D721Med (cell line): ENCODE data around the gene TMBIM6.
"Not testable (repeated sequence)": the region's sequence is repeated elsewhere in the genome, so short reads cannot be mapped to it uniquely, and the experiment has no call there.

Experiments used
- DNase-seq: peaks from one replicate; pipeline ENCODE4 v3.0.0; 2011; ENCODE audit warnings: low spot score; ENCODE audit not compliant: insufficient read length
- FAIRE-seq: peaks from 2 replicates; lab custom pipeline; 2011; peaks lifted over from hg19 to GRCh38; lab: Jason Lieb, UNC
- CTCF ChIP-seq: IDR thresholded peaks from 2 replicates; pipeline ENCODE4 v1.5.1; 2012; ENCODE audit warnings: mild to moderate bottlenecking, control low read depth; ENCODE audit not compliant: insufficient read depth; ENCODE audit errors: missing control alignments

TMBIM6 gene

GRCh38 chr12:49777800-49778748 lies 36.7 kb downstream of the TMBIM6 start:
- no peak for DNase-seq
- FAIRE-seq, result no peak

DNA sequence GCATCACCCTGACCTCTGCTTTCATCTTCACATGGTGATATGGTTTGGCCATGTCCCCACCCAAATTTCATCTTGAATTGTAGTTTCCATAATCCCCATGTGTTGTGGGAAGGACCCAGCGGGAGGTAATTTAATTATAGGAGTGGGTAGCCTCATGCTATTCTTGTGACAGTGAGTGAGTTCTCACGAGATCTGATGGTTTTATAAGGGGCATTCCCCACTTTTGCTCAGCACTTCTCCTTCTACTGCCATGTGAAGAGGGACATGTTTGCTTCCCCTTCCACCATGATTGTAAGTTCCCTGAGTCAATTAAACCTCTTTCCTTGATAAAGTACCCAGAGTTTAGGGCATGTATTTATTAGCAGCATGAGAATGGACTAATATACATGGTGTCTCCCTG lies 38.2 kb downstream of the TMBIM6 start:
- no peak for FAIRE-seq
- TF ChIP-seq CTCF, result no peak
- no peak for DNase-seq

More at GRCh38 chr12:49777800-49778748, 36.7 kb downstream of the TMBIM6 start:
- peak; percentile 71 for TF ChIP-seq CTCF

DNA sequence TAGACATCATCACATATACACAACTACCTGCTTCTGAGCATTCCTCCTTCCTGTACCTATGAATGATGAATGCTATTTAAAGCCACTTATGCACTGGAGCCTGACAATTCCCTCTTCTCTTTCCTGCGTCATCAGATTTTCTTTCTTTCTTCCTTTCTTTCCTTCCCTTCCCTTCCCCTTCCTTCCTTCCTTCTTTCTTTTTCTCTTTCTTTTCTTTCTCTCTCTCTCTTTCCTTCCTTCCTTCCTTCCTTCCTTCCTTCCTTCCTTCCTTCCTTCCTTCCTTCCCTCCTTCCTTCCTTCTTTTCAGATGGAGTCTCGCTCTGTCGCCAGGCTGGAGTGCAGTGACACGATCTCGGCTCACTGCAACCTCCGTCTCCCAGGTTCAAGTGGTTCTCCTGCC lies 39.6 kb downstream of the TMBIM6 start:
- not testable (repeated sequence) for FAIRE-seq, DNase-seq

GRCh38 chr12:49783917-49784676 lies 42.7 kb downstream of the TMBIM6 start:
- FAIRE-seq, result no peak

DNA sequence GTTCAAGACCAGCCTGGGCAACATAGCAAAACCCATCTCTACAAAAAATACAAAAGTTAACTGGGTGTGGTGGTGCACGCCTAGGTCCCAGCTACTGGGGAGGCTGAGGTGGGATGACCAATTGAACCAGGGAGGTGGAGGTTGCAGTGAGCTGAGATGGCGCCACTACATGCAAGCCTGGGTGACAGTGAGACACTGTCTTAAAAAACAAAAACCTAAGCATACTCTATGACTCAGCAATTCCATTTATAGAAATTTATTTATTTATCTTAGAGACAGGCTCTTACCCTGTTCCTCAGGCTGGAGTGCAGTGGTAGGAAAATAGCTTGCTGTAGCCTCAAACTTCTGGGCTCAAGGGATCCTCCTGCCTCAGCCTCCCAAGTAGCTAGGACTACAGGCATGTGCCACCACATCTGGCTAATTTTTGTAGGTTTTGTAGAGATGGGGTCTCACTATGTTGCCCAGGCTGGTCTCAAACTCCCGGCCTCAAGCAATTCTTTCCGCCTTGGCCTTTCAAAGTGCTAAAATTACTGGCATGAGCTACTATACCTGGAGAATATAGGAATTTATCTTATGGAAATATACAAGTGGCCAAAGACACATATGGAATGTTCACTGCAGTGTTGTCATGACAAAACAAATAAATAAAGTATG lies 43.5 kb downstream of the TMBIM6 start:
- TF ChIP-seq CTCF, result no peak
- no peak for FAIRE-seq

More at GRCh38 chr12:49783917-49784676, 42.7 kb downstream of the TMBIM6 start:
- no peak for TF ChIP-seq CTCF
- DNase-seq, result no peak

GRCh38 chr12:49787672-49788071 lies 46.3 kb downstream of the TMBIM6 start:
- no peak for DNase-seq
- no peak for FAIRE-seq
- no peak for TF ChIP-seq CTCF

More for the DNA sequence above, 43.5 kb downstream of the TMBIM6 start:
- DNase-seq, result no peak

DNA sequence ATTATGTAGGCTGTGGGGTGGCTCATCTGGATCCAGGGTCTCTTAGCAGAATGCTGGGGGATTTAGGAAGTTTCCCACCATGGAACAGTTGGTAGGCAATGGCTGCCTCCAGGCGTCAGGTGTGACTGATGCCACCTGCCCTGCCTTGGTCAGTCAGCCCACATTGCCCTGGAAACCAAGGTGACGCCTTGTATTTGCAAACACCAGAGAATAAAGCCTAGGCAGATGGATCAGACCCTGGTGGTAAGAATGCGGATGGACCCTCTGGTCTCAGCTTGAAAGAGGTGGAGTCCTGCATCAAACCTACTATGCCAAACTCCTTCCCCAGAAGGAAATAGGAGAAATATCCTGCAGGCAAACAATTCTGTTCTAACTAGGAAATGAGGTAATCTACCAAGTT lies 48.6 kb downstream of the TMBIM6 start:
- DNase-seq, result no peak
- FAIRE-seq, result no peak
- TF ChIP-seq CTCF, result no peak
